Mucosa of descending colon (tissue), 3 donors: Measurements from ENCODE around the gene ITSN1. TPM values are rescaled to one million over a fixed set of nuclear protein-coding genes. Genes with fewer than 3 reads are reported as not detected.

Source experiments
- ATAC-seq: fragments of 200-7000 bp; cut with Tn5 transposase; one replicate; pipeline ENCODE4 v1.9.1; 2020; ENCODE audit warnings: mild to moderate bottlenecking, moderate library complexity
- DNase-seq, 3 donors: peaks; one replicate each; pipeline ENCODE4 v3.0.0-alpha.2; 2020
- H3K36me3 ChIP-seq: fragments of 200-600 bp; one replicate; pipeline ENCODE4 v1.8.0; 2021; ENCODE audit warnings: low read depth, mild to moderate bottlenecking
- H3K4me1 ChIP-seq: fragments of 200-600 bp; one replicate; pipeline ENCODE4 v1.8.0; 2021; ENCODE audit warnings: low read depth, mild to moderate bottlenecking
- H3K4me3 ChIP-seq: fragments of 200-600 bp; one replicate; pipeline ENCODE4 v1.8.0; 2021; ENCODE audit warnings: mild to moderate bottlenecking
- H3K9me3 ChIP-seq: fragments of 200-600 bp; one replicate; pipeline ENCODE4 v1.8.0; 2021; ENCODE audit warnings: mild to moderate bottlenecking
- CTCF ChIP-seq: fragments of 200-600 bp; IDR thresholded peaks from one replicate; pipeline ENCODE4 v1.8.0; 2022; ENCODE audit warnings: antibody characterized with exemption, mild to moderate bottlenecking
- intact Hi-C, 2 donors: fragments of 100-400 bp; cut with DNase I in 1 of 2; cut with micrococcal nuclease in 1 of 2; formaldehyde crosslinking; loops; one replicate each; pipeline versions ENCODE4 v1.11.0 to v1.11.1; 2022; cut with DNase I, micrococcal nuclease
- total RNA-seq, 3 donors: library from RNA; stranded (reverse); fragmentation: NEBNext Ultra II Directional in 2 of 3; extraction: Animal tissue kit (Norgen Biotek cat#: 25700) in 2 of 3; gene quantifications; one replicate each; pipeline versions ENCODE4 v1.2.1 to v1.2.4, GENCODE V29; 2021 to 2023
- donor health status: DM: no; HTN: no; CAD: no; lungs with moderate emphysema.
- donor health status: DM: no; HTN: no; CAD: no.
- donor health status: DM: no; HTN: yes; CAD: no.

Gene ITSN1
- total RNA-seq, 3 donors from 2014 or later: 35.6 to 54.8 (median 45.3) TPM

- DNase-seq: no peak
- no peak overlapping the region for H3K4me3 ChIP-seq
- H3K4me1 ChIP-seq: no peaks in the 10 kb centered on the region
- no peaks in the 10 kb centered on the region for H3K36me3 ChIP-seq
- intact Hi-C loops: no loop called here
- ATAC-seq: no peak
- TF ChIP-seq CTCF: no peak
- no peaks in the 10 kb centered on the region for H3K9me3 ChIP-seq
Measured at GRCh38 chr21:33938381-33938780, 296.1 kb downstream of the ITSN1 start.

- DNase-seq: no peak
- ATAC-seq: no peak
- TF ChIP-seq CTCF: no peak
- intact Hi-C loops: no loop called here
- no peaks in the 10 kb centered on the region for H3K36me3 ChIP-seq
- H3K4me3 ChIP-seq: no peak overlapping the region
- no peaks in the 10 kb centered on the region for H3K4me1 ChIP-seq
- no peaks in the 10 kb centered on the region for H3K9me3 ChIP-seq
Measured at GRCh38 chr21:33939226-33939625, 296.9 kb downstream of the ITSN1 start.

GRCh38 chr21:33940164-33940880 lies 298.0 kb downstream of the ITSN1 start:
- no peaks in the 10 kb centered on the region for H3K9me3 ChIP-seq
- intact Hi-C loops: loop anchor here in 1 of 2 donors (10.0 kb wide), 1 partner anchor 254 kb away; no protein-coding TSS in a partner anchor
- no peaks in the 10 kb centered on the region for H3K4me1 ChIP-seq
- no peak overlapping the region for H3K4me3 ChIP-seq
- H3K36me3 ChIP-seq: no peaks in the 10 kb centered on the region
- DNase-seq (no peak), ATAC-seq (no peak)
- TF ChIP-seq CTCF: no peak

GRCh38 chr21:33940881-33941245 lies 298.6 kb downstream of the ITSN1 start:
- no peak for DNase-seq
- no peaks in the 10 kb centered on the region for H3K9me3 ChIP-seq
- intact Hi-C loops: loop anchor here in 1 of 2 donors (10.0 kb wide), 1 partner anchor 254 kb away; no protein-coding TSS in a partner anchor

GRCh38 chr21:33942426-33942825 lies 300.1 kb downstream of the ITSN1 start:
- intact Hi-C loops: loop anchor here in 1 of 2 donors (10.0 kb wide), 1 partner anchor 252 kb away; no protein-coding TSS in a partner anchor

More at GRCh38 chr21:33940881-33941245, 298.6 kb downstream of the ITSN1 start:
- no peak for TF ChIP-seq CTCF
- ATAC-seq: no peak
- Histone ChIP-seq H3K4me1 (no peaks in the 10 kb centered on the region), H3K36me3 (no peaks in the 10 kb centered on the region), H3K4me3 (no peak overlapping the region)

More at GRCh38 chr21:33942426-33942825, 300.1 kb downstream of the ITSN1 start:
- ATAC-seq (no peak), DNase-seq (no peak)
- Histone ChIP-seq H3K9me3 (no peaks in the 10 kb centered on the region), H3K4me3 (no peak overlapping the region), H3K36me3 (no peaks in the 10 kb centered on the region), H3K4me1 (peaks cover 7% of the 10 kb centered on the region)
- no peak for TF ChIP-seq CTCF
